ENCODE measurements around the gene FOXP3. TPM values are rescaled to one million over a fixed set of nuclear protein-coding genes. Genes with fewer than 3 reads are reported as not detected.

The FOXP3 gene
- total RNA-seq, 4 donors from 2014 or later = 0.26 to 1.0 (median 0.62) TPM; not detected in 1

DNA sequence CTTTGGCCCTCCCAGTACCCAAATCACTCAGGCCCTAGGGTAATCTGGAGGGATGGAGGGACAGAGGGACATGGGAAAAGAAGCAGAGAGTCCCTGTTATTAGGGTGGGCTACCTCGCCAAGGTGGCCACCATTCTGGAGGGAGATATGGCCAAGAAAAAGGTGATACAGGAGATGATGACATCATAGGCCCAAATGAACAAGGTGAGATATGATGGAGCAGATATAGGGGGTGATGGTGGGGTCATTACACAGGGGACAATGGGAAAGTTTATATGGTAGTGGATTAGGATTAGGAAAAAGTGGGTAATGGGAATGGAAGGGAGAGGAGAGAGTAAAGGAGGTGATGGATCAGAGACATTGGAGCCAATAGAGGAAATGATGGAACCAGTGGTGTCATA, 51.6 kb downstream of the FOXP3 start:
- Histone ChIP-seq H3K27ac (no peak overlapping the region), H3K4me1 (no peaks in the 10 kb centered on the region), H3K9me3 (no peaks in the 10 kb centered on the region), H3K36me3 (no peaks in the 10 kb centered on the region), H3K4me3 (no peak overlapping the region), H3K27me3 (peaks cover 4% of the 10 kb centered on the region)
- TF ChIP-seq POLR2AphosphoS5 (IDR thresholded peaks at IDR 0.05) (no peak), EP300 (IDR thresholded peaks at IDR 0.05) (no peak), POLR2A (IDR thresholded peaks at IDR 0.05) (no peak)
- TF ChIP-seq, protein P1, sequence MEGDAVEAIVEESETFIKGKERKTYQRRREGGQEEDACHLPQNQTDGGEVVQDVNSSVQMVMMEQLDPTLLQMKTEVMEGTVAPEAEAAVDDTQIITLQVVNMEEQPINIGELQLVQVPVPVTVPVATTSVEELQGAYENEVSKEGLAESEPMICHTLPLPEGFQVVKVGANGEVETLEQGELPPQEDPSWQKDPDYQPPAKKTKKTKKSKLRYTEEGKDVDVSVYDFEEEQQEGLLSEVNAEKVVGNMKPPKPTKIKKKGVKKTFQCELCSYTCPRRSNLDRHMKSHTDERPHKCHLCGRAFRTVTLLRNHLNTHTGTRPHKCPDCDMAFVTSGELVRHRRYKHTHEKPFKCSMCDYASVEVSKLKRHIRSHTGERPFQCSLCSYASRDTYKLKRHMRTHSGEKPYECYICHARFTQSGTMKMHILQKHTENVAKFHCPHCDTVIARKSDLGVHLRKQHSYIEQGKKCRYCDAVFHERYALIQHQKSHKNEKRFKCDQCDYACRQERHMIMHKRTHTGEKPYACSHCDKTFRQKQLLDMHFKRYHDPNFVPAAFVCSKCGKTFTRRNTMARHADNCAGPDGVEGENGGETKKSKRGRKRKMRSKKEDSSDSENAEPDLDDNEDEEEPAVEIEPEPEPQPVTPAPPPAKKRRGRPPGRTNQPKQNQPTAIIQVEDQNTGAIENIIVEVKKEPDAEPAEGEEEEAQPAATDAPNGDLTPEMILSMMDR (IDR thresholded peaks at IDR 0.05) = no peak
- no peak for DNase-seq (ENCODE audit: low spot score in 2 of 2)
- WGBS = 55% methylated on average over 1 of the region's 1 CpG

DNA sequence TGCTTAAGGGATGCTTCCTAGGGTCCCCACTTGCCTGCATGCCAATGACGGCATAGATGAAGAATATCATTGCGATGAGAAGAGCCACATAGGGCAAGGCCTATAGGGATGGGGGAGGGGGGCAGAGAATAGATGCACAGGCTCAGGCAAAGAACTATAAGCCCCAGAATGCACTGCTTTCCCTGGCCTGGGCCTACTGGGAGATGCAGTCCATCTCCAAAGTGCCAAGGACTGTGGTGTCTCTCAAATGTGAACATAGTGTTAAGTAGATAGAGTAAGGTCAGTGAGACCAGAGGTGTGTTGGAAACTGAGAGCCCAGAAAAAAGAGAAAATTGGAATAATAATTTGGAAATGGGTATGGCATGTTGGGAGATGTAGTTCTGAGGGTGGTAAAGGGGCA, 52.3 kb downstream of the FOXP3 start:
- DNase-seq (ENCODE audit: low spot score in 2 of 2) = no peak
- TF ChIP-seq POLR2A (IDR thresholded peaks at IDR 0.05) (no peak), POLR2AphosphoS5 (IDR thresholded peaks at IDR 0.05) (no peak), EP300 (IDR thresholded peaks at IDR 0.05) (no peak)
- TF ChIP-seq, protein P1 (IDR thresholded peaks at IDR 0.05) = no peak

DNA sequence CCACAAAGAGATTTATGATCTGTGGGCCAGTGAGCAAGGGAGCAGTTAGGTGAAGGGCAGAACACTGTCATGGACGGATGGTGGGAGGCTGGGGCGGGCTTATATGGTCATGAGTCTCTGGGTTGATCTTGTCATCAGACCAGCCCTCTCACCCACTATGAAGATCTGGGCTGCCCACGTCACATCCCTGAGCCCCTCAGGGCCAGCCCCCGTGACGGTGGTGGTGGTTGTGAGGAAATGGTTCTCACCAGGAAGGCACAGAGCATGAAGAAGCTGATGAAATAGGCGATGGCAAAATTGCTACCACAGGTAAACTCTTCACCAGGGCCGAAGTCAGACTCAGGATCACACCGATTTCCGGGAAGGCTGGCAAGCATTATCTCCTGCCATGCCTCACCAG, 53.4 kb downstream of the FOXP3 start:
- DNase-seq (ENCODE audit: low spot score in 2 of 2) = no peak
- Histone ChIP-seq H3K36me3 (no peaks in the 10 kb centered on the region), H3K4me3 (no peak overlapping the region), H3K9me3 (no peaks in the 10 kb centered on the region), H3K4me1 (no peaks in the 10 kb centered on the region), H3K27ac (no peak overlapping the region), H3K27me3 (peaks cover 4% of the 10 kb centered on the region)
- WGBS = 83% methylated on average over 9 of the region's 9 CpGs
- no peak for TF ChIP-seq EP300 (IDR thresholded peaks at IDR 0.05)
- no peak for TF ChIP-seq POLR2AphosphoS5 (IDR thresholded peaks at IDR 0.05)
- TF ChIP-seq POLR2A (IDR thresholded peaks at IDR 0.05) = no peak
- TF ChIP-seq, protein P1 (IDR thresholded peaks at IDR 0.05) = no peak

More for the DNA sequence above, 52.3 kb downstream of the FOXP3 start:
- Histone ChIP-seq H3K27ac (no peak overlapping the region), H3K4me1 (no peaks in the 10 kb centered on the region), H3K36me3 (no peaks in the 10 kb centered on the region), H3K27me3 (peaks cover 4% of the 10 kb centered on the region), H3K4me3 (no peak overlapping the region), H3K9me3 (no peaks in the 10 kb centered on the region)
- 92% methylated on average over 2 of the region's 2 CpGs for whole genome bisulfite sequencing

DNA sequence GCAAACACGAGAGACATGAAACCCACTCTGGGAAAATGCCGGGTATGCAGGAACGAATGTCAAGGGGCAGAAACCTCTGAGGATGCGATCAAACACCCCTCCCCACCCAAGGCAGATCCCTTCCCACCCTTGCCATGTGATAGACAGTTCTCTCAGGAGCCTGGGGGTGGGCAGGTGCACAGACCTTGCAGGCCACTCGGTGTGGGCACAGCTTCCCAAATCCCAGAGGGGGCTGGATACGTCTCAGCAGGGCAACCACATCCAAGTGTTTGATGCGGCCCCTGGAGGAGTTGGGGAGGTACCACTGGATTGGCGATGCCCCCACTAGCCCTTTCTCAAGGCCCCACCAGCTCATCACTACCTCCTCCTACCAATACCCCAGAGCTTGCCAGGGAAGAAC, 54.1 kb downstream of the FOXP3 start:
- Histone ChIP-seq H3K36me3 (no peaks in the 10 kb centered on the region), H3K9me3 (no peaks in the 10 kb centered on the region), H3K27ac (no peak overlapping the region), H3K4me3 (no peak overlapping the region), H3K4me1 (no peaks in the 10 kb centered on the region), H3K27me3 (peaks cover 4% of the 10 kb centered on the region)
- DNase-seq (ENCODE audit: low spot score in 2 of 2) = no peak
- WGBS = 59% methylated on average over 4 of the region's 8 CpGs
- TF ChIP-seq EP300 (IDR thresholded peaks at IDR 0.05) = no peak

DNA sequence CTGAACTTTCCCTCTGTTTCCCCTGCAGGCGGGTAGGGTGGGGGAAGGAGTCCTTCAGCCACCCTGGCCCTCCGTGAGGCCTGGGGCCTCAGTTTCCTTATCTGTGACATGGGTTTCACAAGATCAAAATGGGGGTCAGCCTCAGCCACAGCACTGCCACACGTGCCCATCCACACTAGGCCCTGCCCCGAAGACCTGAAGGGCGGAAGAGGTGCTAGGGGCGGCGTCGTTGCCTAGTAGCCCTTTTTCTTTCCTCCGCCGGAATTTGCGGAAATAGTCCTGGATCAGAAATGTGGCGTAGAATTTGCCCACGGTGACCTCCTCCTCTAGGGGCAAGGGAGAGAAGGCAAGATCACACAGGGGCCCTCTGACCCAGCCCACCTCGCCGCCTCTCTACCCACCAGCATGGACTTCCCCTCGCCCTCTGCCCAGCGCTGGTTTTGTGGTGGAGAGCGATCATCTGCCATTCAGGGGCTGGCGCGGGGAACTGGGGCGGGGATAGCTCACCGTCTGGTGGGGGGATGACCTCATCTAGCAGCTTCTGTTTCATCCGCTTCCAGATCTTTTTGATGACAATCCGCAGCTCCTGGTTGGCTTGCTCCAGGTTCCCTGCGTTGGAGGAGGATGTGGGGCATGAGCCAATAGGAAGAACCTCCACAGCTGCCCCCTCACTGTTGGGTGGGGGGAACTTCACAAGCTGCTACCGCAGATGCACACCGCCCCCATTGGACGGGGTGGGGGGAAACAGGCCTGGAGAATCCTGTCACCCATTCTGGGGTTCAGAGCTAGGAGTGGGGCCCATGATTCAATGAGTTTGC, 54.9 kb downstream of the FOXP3 start:
- WGBS = 37% methylated on average over 20 of the region's 28 CpGs
- no peaks in the 10 kb centered on the region for H3K4me1 ChIP-seq
- no peaks in the 10 kb centered on the region for H3K36me3 ChIP-seq
- H3K4me3 ChIP-seq = no peak overlapping the region
- TF ChIP-seq POLR2A (IDR thresholded peaks at IDR 0.05) (no peak), EP300 (IDR thresholded peaks at IDR 0.05) (no peak), POLR2AphosphoS5 (IDR thresholded peaks at IDR 0.05) (no peak)
- TF ChIP-seq, protein P1 (IDR thresholded peaks at IDR 0.05) = no peak
- H3K27ac ChIP-seq = no peak overlapping the region
- no peak for DNase-seq (ENCODE audit: low spot score in 2 of 2)
- H3K9me3 ChIP-seq = no peaks in the 10 kb centered on the region
- peaks cover 4% of the 10 kb centered on the region for H3K27me3 ChIP-seq
